Loucy (cell line): ENCODE results near the gene MNS1.

Experiments
- CTCF ChIP-seq: fragments of 200-600 bp; sonication (generic); conservative IDR thresholded peaks from 2 replicates; pipeline ENCODE4 v1.5.1; 2014; ENCODE audit warnings: mild to moderate bottlenecking, antibody characterized with exemption, low read length
- EZH2phosphoT487 ChIP-seq: fragments of 200-600 bp; IDR thresholded peaks from 2 replicates; pipeline ENCODE4 v1.6.1; 2018; ENCODE audit warnings: antibody characterized with exemption, mild to moderate bottlenecking, moderate library complexity, borderline replicate concordance

GRCh38 chr15:56456229-56456628 lies 8.7 kb downstream of the MNS1 start:
- no peak for TF ChIP-seq EZH2phosphoT487
- no peak for TF ChIP-seq CTCF
